A673 (cell line): Measurements from ENCODE around the gene SLC38A4. TPM values are rescaled to one million over a fixed set of nuclear protein-coding genes. Genes with fewer than 3 reads are reported as not detected.

Source experiments
- BruUV-seq: library from RNA; stranded (reverse); fragments of 400-500 nt; replicated peaks from 2 replicates; lab custom pipeline; 2021; lab: Mats Ljungman, UMichigan
- CTCF ChIA-PET: fragments of 300-600 bp; sonication (Branson Sonifier 250); formaldehyde crosslinking; loops from one replicate; lab custom pipeline; 2022; ENCODE audit warnings: antibody characterized with exemption; lab: Charles Lee
- POLR2A ChIA-PET: fragments of 300-600 bp; sonication (Branson Sonifier 250); formaldehyde crosslinking; loops from one replicate; lab custom pipeline; 2022; ENCODE audit warnings: antibody characterized with exemption; ENCODE audit not compliant: low non-redundant PET; lab: Charles Lee
- DNase-seq: peaks from one replicate; pipeline ENCODE4 v3.0.0-alpha.2; 2015; ENCODE audit warnings: low spot score
- H3K27ac ChIP-seq: fragments of 200-600 bp; sonication (generic); 2 replicates; pipeline ENCODE4 v1.5.1; 2016; ENCODE audit warnings: mixed run types, low read depth, mild to moderate bottlenecking, mixed read lengths, antibody characterized with exemption, low read length; ENCODE audit not compliant: poor library complexity, severe bottlenecking
- H3K27me3 ChIP-seq: fragments of 200-600 bp; sonication (generic); replicated peaks from 2 replicates; pipeline ENCODE4 v1.6.1; 2017; ENCODE audit warnings: mixed run types, low read depth, mild to moderate bottlenecking, mixed read lengths, antibody characterized with exemption, low read length; ENCODE audit not compliant: insufficient read depth, poor library complexity
- H3K36me3 ChIP-seq: fragments of 200-600 bp; sonication (generic); 2 replicates; pipeline ENCODE4 v1.6.1; 2016; ENCODE audit warnings: mixed run types, mild to moderate bottlenecking, mixed read lengths, antibody characterized with exemption, low read length; ENCODE audit not compliant: insufficient read depth, poor library complexity, severe bottlenecking
- H3K4me1 ChIP-seq: fragments of 200-600 bp; sonication (generic); 2 replicates; pipeline ENCODE4 v1.6.1; 2017; ENCODE audit warnings: mixed run types, mild to moderate bottlenecking, mixed read lengths, antibody characterized with exemption, low read length; ENCODE audit not compliant: insufficient read depth, poor library complexity, severe bottlenecking
- H3K4me3 ChIP-seq: fragments of 200-600 bp; sonication (generic); 2 replicates; pipeline ENCODE4 v1.5.1; 2016; ENCODE audit warnings: low read depth, mixed run types, mild to moderate bottlenecking, mixed read lengths, low read length; ENCODE audit not compliant: poor library complexity, severe bottlenecking
- H3K9me3 ChIP-seq: fragments of 200-600 bp; sonication (generic); 2 replicates; pipeline ENCODE4 v1.6.1; 2016; ENCODE audit warnings: mixed run types, low read depth, mild to moderate bottlenecking, mixed read lengths, antibody characterized with exemption, low read length; ENCODE audit not compliant: poor library complexity, severe bottlenecking
- EZH2 ChIP-seq: fragments of 200-600 bp; sonication (generic); IDR thresholded peaks from 2 replicates; pipeline ENCODE4 v1.6.1; 2017; ENCODE audit warnings: borderline replicate concordance, low read depth, mild to moderate bottlenecking, mixed read lengths, antibody characterized with exemption, low read length; ENCODE audit not compliant: poor library complexity, severe bottlenecking
- intact Hi-C: fragments of 100-400 bp; cut with micrococcal nuclease; formaldehyde crosslinking; loops from one replicate; pipeline ENCODE4 v1.10.0; 2022; ENCODE audit not compliant: unreplicated experiment
- total RNA-seq: library from RNA; stranded (reverse); gene quantifications from 2 replicates; pipeline ENCODE4 v1.2.3, GENCODE V29; 2021
- TF ChIP-seq, protein P1 (sequence below): fragments of 300-800, 200-600 bp; sonication (generic); conservative IDR thresholded peaks from 2 replicates; pipeline ENCODE4 v1.5.1; 2017; ENCODE audit warnings: low read depth, mild to moderate bottlenecking, antibody characterized with exemption, low read length, moderate library complexity, mixed read lengths

The SLC38A4 gene
- total RNA-seq, 1 experiment from 2014 or later, result 0.58 TPM

DNA sequence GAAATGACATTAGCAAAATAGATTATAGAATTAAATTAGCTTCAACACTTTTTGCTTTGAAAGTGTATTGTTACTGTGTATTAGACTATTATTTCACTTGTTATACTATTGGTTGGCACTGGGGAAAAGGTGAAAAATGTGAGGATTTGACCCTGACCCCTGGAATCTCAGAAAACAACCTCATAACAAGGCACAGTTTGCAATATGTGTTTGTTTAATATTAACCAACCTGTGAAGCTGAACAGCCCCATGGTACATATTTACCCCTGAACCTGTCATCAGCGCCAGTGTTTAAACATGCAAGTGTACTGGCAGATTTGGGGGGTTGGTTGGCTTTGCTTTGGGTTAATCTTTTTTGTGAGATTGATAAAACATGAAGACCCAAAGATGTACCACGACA lies 11.7 kb downstream of the SLC38A4 start:
- ChIA-PET POLR2A (no interaction called here), CTCF (no interaction called here)
- BruUV-seq, result no TSS peak
- no peak for DNase-seq
- no peaks in the 10 kb centered on the region for H3K27me3 ChIP-seq
- no peak overlapping the region for H3K27ac ChIP-seq
- no peak overlapping the region for H3K4me3 ChIP-seq
- H3K4me1 ChIP-seq, result no peaks in the 10 kb centered on the region
- no peak for TF ChIP-seq EZH2
- TF ChIP-seq, protein P1, sequence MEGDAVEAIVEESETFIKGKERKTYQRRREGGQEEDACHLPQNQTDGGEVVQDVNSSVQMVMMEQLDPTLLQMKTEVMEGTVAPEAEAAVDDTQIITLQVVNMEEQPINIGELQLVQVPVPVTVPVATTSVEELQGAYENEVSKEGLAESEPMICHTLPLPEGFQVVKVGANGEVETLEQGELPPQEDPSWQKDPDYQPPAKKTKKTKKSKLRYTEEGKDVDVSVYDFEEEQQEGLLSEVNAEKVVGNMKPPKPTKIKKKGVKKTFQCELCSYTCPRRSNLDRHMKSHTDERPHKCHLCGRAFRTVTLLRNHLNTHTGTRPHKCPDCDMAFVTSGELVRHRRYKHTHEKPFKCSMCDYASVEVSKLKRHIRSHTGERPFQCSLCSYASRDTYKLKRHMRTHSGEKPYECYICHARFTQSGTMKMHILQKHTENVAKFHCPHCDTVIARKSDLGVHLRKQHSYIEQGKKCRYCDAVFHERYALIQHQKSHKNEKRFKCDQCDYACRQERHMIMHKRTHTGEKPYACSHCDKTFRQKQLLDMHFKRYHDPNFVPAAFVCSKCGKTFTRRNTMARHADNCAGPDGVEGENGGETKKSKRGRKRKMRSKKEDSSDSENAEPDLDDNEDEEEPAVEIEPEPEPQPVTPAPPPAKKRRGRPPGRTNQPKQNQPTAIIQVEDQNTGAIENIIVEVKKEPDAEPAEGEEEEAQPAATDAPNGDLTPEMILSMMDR, result no peak
- H3K9me3 ChIP-seq, result no peaks in the 10 kb centered on the region
- intact Hi-C loops, result no loop called here
- no peaks in the 10 kb centered on the region for H3K36me3 ChIP-seq

GRCh38 chr12:46811185-46811584 lies 14.6 kb downstream of the SLC38A4 start:
- TF ChIP-seq EZH2, result no peak
- TF ChIP-seq, protein P1, result no peak
- intact Hi-C loops, result no loop called here
- ChIA-PET CTCF (no interaction called here), POLR2A (no interaction called here)
- no peaks in the 10 kb centered on the region for H3K4me1 ChIP-seq
- H3K4me3 ChIP-seq, result no peak overlapping the region
- BruUV-seq, result no TSS peak
- H3K27me3 ChIP-seq, result no peaks in the 10 kb centered on the region
- H3K27ac ChIP-seq, result no peak overlapping the region
- no peak for DNase-seq
- H3K36me3 ChIP-seq, result no peaks in the 10 kb centered on the region
- H3K9me3 ChIP-seq, result no peaks in the 10 kb centered on the region

DNA sequence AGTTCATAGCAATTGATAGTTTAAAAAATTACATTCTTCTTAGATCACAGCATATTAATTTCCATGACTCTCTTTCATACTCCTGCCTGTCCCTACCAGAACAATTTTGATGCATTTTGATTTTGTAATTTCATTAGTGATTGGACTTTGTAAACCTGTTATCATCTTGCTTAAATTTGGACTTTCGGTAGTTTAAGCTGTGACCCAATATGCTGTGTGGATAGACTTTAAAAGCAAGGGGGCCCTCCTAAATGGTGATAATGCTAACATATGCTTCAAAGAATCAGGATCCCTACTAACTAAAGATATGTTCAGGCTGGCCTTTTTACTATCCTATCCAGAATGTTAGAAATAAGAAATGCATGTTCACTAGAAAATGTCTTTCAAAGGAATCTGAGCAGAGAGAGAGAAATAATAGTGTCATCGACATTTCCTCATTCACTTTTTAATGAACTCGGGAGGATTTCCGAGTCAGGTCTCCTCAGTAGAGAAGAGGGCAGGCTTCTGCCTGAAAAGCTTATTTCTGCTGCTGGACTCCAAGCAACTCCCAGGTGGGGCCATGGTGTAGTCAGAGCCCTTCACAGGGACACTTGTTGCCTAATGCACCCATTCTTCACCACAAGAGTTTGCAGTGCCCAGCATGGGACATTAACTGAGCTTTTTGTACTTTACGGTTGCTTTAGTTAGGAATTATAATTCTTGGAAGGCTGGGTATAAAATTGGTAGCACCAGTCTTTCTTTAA lies 16.7 kb downstream of the SLC38A4 start:
- intact Hi-C loops, result no loop called here
- H3K9me3 ChIP-seq, result no peaks in the 10 kb centered on the region
- TF ChIP-seq EZH2, result no peak
- TF ChIP-seq, protein P1, result no peak
- no peak for DNase-seq
- POLR2A ChIA-PET, result no interaction called here
- H3K4me1 ChIP-seq, result no peaks in the 10 kb centered on the region
- no TSS peak for BruUV-seq
- H3K27me3 ChIP-seq, result no peaks in the 10 kb centered on the region
- H3K36me3 ChIP-seq, result no peaks in the 10 kb centered on the region
- no peak overlapping the region for H3K27ac ChIP-seq
- CTCF ChIA-PET, result no interaction called here
- H3K4me3 ChIP-seq, result no peak overlapping the region
